Fibroblast of the aortic adventitia (primary cell): ENCODE results near the gene MICAL3. TPM values are rescaled to one million over a fixed set of nuclear protein-coding genes. Genes with fewer than 3 reads are reported as not detected.

Experiments used
- DNase-seq: peaks from one replicate; pipeline ENCODE4 v3.0.0-alpha.2; 2010; ENCODE audit warnings: low read depth
- H3K4me3 ChIP-seq: 2 replicates; pipeline ENCODE4 v1.5.1; 2011; ENCODE audit warnings: low read depth, mild to moderate bottlenecking, control low read depth, low read length, moderate library complexity
- CTCF ChIP-seq: IDR thresholded peaks from 2 replicates; pipeline ENCODE4 v1.5.1; 2011; ENCODE audit warnings: mild to moderate bottlenecking, low read length, control low read depth, inconsistent platforms; ENCODE audit not compliant: insufficient read depth
- total RNA-seq: library from RNA; depleted of rRNA; stranded (reverse); fragments of >200 nt; gene quantifications from 2 replicates; pipeline ENCODE4 v1.2.3, GENCODE V29; 2012; ENCODE audit warnings: low replicate concordance

The MICAL3 gene
- total RNA-seq, 1 donor = 18.8 TPM

GRCh38 chr22:17792299-17792698, 232.1 kb downstream of the MICAL3 start:
- no peak overlapping the region for H3K4me3 ChIP-seq
- no peak for DNase-seq
- TF ChIP-seq CTCF = no peak

DNA sequence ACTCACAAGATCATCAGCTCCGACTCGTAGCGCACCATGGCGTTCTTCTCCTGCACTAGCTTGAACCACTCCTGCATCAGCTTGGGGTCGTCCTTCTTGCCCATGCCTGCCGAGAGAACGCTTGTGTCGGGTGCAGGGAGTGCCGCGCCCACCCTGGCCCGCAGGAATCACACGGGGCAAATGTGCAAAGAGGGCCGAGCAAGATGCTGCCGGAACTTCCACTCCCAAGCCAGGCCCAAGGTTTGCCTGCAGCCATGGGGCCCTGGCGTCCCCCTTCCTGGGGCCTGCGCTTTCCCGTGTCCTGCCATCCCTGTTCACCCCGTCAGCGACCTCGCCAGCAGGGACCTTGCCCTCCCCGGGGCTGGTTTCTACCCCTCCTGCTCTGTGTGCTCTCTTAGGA, 233.2 kb downstream of the MICAL3 start:
- DNase-seq = no peak
- H3K4me3 ChIP-seq = no peak overlapping the region
- no peak for TF ChIP-seq CTCF

DNA sequence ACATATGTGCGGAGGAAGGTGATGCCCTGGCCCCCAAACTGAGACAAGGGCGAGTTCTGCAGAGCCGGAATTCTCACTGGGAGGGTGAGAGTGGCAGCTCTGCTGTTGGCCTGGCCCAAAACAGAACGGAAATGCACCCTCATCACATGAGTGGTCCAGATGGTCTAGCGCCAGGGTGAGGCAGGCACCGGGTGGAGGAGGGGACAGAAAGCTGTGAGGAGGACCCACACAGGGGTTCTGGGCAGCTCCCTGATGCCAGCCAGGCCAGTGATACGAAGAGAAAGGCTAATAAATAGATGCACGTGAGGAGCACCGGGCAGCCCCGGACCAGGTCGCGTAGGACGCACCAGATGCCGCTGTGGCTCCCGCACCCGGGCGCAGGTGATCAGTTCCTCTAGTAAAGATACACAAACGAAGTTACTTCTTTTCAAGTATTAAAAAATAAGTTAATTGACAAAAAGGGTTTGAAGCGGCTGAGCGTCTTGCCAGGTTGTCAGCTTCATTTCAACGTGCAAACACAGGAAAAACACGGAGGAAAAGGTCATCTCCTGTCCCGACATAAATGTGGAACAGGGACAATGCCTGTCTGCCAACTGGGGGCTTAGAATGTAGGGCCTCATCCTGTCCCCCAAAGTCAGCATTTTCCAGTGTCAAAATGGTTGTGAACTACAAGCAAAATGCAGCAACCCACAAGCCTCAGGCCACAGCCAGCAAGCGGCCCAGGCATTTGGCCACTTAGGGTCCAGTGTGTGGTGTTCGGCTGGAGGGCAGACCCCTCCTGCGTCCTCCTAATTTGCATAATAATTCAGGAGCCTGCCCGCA, 234.8 kb downstream of the MICAL3 start:
- no peak for DNase-seq
- no peak overlapping the region for H3K4me3 ChIP-seq
- TF ChIP-seq CTCF = no peak

- TF ChIP-seq CTCF = no peak
- DNase-seq = no peak
- no peak overlapping the region for H3K4me3 ChIP-seq
These were observed 235.6 kb downstream of the MICAL3 start for GRCh38 chr22:17788528-17789378.

DNA sequence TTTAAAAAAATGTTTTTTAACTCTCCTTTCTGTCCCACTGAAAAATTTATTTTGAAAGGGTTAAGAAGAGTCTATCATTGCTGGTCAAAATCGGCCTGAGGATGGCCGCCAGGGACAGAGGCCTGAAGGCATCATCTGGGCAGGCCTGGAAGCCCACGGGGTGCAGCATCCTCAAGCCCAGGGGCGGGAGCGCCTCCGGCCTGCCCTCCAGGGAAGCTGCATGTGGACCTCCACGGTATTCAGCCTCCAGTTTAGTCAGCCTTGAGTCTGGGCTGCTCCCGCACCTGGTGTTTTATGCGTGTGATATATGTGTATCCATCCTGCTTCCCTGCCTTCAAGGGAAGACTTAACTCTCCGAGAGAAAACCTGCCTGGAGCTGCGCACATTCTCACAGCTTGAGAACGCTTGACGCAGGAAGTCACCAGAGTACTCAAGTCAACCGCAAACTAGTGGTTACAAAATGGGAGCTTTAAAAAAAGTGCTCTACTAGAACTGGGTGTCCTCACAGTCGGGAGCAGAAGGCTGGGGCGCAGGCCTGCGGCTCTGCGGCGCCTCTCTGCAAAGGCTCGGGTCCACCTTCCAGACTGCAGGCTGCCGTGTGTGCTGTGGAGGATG, 236.5 kb downstream of the MICAL3 start:
- DNase-seq = no peak
- H3K4me3 ChIP-seq = no peak overlapping the region
- no peak for TF ChIP-seq CTCF

DNA sequence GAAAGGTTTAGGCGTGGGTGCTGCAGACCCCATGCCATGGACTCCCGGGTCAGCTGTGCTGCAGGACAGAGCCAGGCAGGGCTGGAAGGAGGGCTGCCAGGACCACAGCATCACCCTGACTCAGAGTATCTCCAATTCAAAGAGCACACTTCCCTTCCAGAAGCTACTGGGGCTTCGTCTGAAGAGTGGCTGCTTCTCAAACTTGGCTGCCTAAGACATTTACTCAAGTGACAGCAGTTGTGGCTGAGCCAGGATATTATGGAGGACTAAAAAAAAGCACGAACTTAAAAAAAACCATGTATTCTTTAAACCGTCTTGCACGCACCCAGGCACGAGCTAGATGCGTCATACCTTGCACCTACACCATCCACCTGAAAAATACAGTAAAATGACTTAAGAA, 237.1 kb downstream of the MICAL3 start:
- H3K4me3 ChIP-seq = no peak overlapping the region
- no peak for DNase-seq
- no peak for TF ChIP-seq CTCF
